GM19043 (cell line): ENCODE results near the gene CFAP298.
A peak's percentile ranks its signal among the peaks of the same experiment; 100 is the strongest.
"Not testable (repeated sequence)": the region's sequence is repeated elsewhere in the genome, so short reads cannot be mapped to it uniquely, and the experiment has no call there.

Experiments used
- ATAC-seq: cut with Tn5 transposase; IDR thresholded peaks from one replicate; pipeline ENCODE4 v1.9.1; 2021; ENCODE audit warnings: low read depth; ENCODE audit not compliant: unreplicated experiment

The CFAP298 gene

GRCh38 chr21:32569261-32570230, 42.6 kb downstream of the CFAP298 start:
- peak; percentile 76 for ATAC-seq

GRCh38 chr21:32567626-32568025, 44.6 kb downstream of the CFAP298 start:
- no peak for ATAC-seq

- ATAC-seq, result no peak
Observed at GRCh38 chr21:32566741-32567389, 45.3 kb downstream of the CFAP298 start.

GRCh38 chr21:32565856-32566465, 46.2 kb downstream of the CFAP298 start:
- no peak for ATAC-seq

GRCh38 chr21:32562915-32563314, 49.3 kb downstream of the CFAP298 start:
- no peak for ATAC-seq

- ATAC-seq, result no peak
Observed at GRCh38 chr21:32562426-32562825, 49.8 kb downstream of the CFAP298 start.

GRCh38 chr21:32561476-32561875, 50.7 kb downstream of the CFAP298 start:
- not testable (repeated sequence) for ATAC-seq

GRCh38 chr21:32560896-32561295, 51.3 kb downstream of the CFAP298 start:
- ATAC-seq, result no peak

- no peak for ATAC-seq
Observed at GRCh38 chr21:32559006-32559610, 53.1 kb downstream of the CFAP298 start.

GRCh38 chr21:32558106-32558505, 54.1 kb downstream of the CFAP298 start:
- no peak for ATAC-seq

GRCh38 chr21:32554832-32555638, 57.1 kb downstream of the CFAP298 start:
- no peak for ATAC-seq

- no peak for ATAC-seq
Observed at GRCh38 chr21:32549886-32550285, 62.3 kb downstream of the CFAP298 start.

- no peak for ATAC-seq
Observed at GRCh38 chr21:32549440-32549839, 62.7 kb downstream of the CFAP298 start.
